ENCODE measurements around the gene CELSR1. TPM values are rescaled to one million over a fixed set of nuclear protein-coding genes. Genes with fewer than 3 reads are reported as not detected.

Gene CELSR1
- total RNA-seq, 2 donors from 2014 or later = 24.4 to 34.1 TPM

DNA sequence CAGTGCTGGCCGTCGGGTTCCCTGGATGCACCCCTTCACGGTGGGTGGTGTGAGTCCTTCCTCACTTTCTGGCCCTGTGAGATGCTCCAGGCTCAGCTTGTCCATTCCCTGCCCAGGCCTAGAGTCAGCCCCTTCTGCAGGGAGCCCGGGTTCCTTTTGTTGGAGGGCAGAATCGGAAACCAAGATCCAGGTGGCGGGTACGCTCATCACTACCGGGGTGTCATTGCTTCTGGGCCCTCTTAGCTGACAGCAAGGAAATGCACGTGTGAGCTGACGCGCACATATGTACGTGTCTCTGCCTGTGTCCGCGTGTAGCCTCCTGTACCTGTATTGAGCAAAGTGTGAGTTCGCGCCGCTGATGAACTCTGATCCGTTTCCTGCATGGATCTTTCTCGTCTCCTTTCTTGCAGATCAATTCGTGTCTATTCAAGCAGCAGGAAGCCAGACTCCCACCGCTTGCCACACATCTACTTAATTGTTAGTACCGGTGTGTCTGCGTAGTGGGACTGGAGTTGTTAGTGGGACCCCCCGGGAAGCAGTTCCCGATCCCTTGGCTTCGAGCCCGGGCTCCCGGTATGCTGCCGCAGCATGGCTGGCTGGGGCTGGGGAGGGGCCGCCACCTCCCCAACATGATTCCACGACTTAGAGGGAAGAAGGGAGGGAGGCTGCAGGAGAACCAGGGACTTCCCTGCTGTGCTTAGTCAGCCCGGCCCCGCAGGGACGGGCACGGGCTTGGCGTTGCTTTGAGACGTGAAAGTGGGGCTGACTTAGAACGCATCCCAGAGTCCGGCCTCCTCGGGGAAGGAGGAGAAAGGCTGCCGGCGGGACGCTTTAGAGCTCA, 46.9 kb upstream of the CELSR1 start:
- peak overlapping the region; percentile 32 for H3K4me3 Mint-ChIP-seq
- Histone ChIP-seq H3K4me1 (ENCODE audit: control insufficient read depth, insufficient read depth, low read length) (peaks cover 9% of the 10 kb centered on the region), H3K9me3 (ENCODE audit: control insufficient read depth, low read length) (no peaks in the 10 kb centered on the region), H3K36me3 (ENCODE audit: control insufficient read depth, insufficient read depth, low read length) (no peaks in the 10 kb centered on the region), H3K9ac (ENCODE audit: extremely low read depth, low read length, poor library complexity, severe bottlenecking) (peak overlapping the region; percentile 13), H3K27me3 (ENCODE audit: control insufficient read depth, insufficient read depth, low read length, poor library complexity, severe bottlenecking) (no peaks in the 10 kb centered on the region), H3K4me3 (ENCODE audit: low read length) (no peak overlapping the region), H3K27ac (ENCODE audit: low read depth, low read length) (no peak overlapping the region)
- no peaks in the 10 kb centered on the region for H3K9me3 Mint-ChIP-seq
- H3K4me1 Mint-ChIP-seq = peaks cover 28% of the 10 kb centered on the region
- H3K36me3 Mint-ChIP-seq (ENCODE audit: low read depth) = no peaks in the 10 kb centered on the region
- peak; percentile 73 for DNase-seq
- TF ChIP-seq, protein P1, sequence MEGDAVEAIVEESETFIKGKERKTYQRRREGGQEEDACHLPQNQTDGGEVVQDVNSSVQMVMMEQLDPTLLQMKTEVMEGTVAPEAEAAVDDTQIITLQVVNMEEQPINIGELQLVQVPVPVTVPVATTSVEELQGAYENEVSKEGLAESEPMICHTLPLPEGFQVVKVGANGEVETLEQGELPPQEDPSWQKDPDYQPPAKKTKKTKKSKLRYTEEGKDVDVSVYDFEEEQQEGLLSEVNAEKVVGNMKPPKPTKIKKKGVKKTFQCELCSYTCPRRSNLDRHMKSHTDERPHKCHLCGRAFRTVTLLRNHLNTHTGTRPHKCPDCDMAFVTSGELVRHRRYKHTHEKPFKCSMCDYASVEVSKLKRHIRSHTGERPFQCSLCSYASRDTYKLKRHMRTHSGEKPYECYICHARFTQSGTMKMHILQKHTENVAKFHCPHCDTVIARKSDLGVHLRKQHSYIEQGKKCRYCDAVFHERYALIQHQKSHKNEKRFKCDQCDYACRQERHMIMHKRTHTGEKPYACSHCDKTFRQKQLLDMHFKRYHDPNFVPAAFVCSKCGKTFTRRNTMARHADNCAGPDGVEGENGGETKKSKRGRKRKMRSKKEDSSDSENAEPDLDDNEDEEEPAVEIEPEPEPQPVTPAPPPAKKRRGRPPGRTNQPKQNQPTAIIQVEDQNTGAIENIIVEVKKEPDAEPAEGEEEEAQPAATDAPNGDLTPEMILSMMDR (conservative IDR thresholded peaks at IDR 0.05) = no peak
- peak overlapping the region; percentile 58 for H3K27ac Mint-ChIP-seq
- H3K27me3 Mint-ChIP-seq (ENCODE audit: insufficient read depth) = no peaks in the 10 kb centered on the region
- WGBS, 2 experiments (ENCODE audit: insufficient coverage in 1 of 2, insufficient read length in 1 of 2) = 63 to 67% methylated on average over 28 to 43 of the region's 43 CpGs

DNA sequence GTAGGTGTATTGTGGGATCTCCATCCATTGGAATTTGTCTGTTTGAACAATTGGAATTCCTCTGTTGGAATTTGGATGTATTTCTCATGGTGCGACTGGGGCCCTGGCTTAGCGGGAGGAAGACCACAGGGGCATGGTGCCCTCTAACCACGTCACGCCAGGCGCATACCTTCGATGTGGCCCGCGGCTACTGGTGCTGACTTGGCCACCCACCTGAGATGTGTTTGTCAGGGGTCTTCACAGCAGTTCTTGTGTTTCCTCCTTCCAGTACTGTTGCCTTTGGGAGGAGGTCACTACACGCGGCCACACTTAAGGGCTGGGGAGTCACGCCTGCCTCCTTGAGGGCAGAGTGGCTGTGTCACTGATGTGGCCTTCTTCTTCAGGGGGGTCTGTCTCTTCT, 46.2 kb upstream of the CELSR1 start:
- no peaks in the 10 kb centered on the region for H3K9me3 ChIP-seq (ENCODE audit: control insufficient read depth, low read length)
- no peak overlapping the region for H3K27ac ChIP-seq (ENCODE audit: low read depth, low read length)
- 94 to 97% methylated on average over 7 to 11 of the region's 11 CpGs for WGBS, 2 experiments (ENCODE audit: insufficient coverage in 1 of 2, insufficient read length in 1 of 2)
- TF ChIP-seq, protein P1 (conservative IDR thresholded peaks at IDR 0.05) = no peak
- H3K4me3 Mint-ChIP-seq = no peak overlapping the region
- H3K27ac Mint-ChIP-seq = no peak overlapping the region
- no peaks in the 10 kb centered on the region for H3K27me3 Mint-ChIP-seq (ENCODE audit: insufficient read depth)
- no peaks in the 10 kb centered on the region for H3K9me3 Mint-ChIP-seq
- peaks cover 36% of the 10 kb centered on the region for H3K4me1 Mint-ChIP-seq
- DNase-seq = peak; percentile 35
- no peak overlapping the region for H3K4me3 ChIP-seq (ENCODE audit: low read length)
- H3K9ac ChIP-seq (ENCODE audit: extremely low read depth, low read length, poor library complexity, severe bottlenecking) = no peak overlapping the region
- H3K4me1 ChIP-seq (ENCODE audit: control insufficient read depth, insufficient read depth, low read length) = peaks cover 7% of the 10 kb centered on the region
- H3K27me3 ChIP-seq (ENCODE audit: control insufficient read depth, insufficient read depth, low read length, poor library complexity, severe bottlenecking) = no peaks in the 10 kb centered on the region
- H3K36me3 ChIP-seq (ENCODE audit: control insufficient read depth, insufficient read depth, low read length) = no peaks in the 10 kb centered on the region
- H3K36me3 Mint-ChIP-seq (ENCODE audit: low read depth) = no peaks in the 10 kb centered on the region

DNA sequence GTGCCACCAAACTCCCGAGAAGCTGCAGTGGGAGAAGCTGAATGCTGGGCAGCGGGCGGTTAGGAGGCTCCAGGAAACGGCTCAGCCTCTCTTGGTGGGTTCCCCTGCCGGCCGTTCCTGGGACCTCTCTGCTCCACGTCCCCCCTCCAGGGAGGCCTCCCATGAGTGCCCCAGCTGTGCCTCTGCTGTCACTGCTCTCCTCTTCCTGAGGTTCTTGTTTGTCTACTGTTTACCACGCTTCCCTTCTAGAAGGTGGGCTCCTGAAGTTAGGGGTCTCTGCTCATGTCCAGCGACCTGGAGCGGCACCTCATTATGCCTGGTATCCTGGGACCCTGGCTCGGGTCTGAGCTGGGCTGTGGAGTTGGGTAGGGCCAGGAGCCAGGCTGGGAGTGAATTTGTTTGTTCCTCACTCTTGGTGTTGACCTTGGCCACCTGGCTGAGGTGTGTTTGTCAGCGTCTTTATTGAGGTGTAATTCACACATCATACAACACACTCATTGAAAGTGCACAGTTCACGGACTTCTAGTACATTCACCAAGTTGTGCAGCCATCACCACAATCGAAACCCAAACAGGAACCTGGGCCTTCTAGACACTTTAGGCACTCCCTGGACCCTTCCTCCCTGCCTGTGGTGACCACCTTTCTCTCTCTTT, 45.0 kb upstream of the CELSR1 start:
- H3K27me3 ChIP-seq (ENCODE audit: control insufficient read depth, insufficient read depth, low read length, poor library complexity, severe bottlenecking) = no peaks in the 10 kb centered on the region
- WGBS, 2 experiments (ENCODE audit: insufficient coverage in 1 of 2, insufficient read length in 1 of 2) = 92% methylated on average over 10 to 14 of the region's 14 CpGs
- TF ChIP-seq, protein P1 (conservative IDR thresholded peaks at IDR 0.05) = no peak
- peaks cover 1% of the 10 kb centered on the region for H3K27me3 Mint-ChIP-seq (ENCODE audit: insufficient read depth)
- peaks cover 9% of the 10 kb centered on the region for H3K4me1 ChIP-seq (ENCODE audit: control insufficient read depth, insufficient read depth, low read length)
- DNase-seq = no peak
- no peaks in the 10 kb centered on the region for H3K36me3 ChIP-seq (ENCODE audit: control insufficient read depth, insufficient read depth, low read length)
- H3K27ac ChIP-seq (ENCODE audit: low read depth, low read length) = no peak overlapping the region
- no peaks in the 10 kb centered on the region for H3K9me3 ChIP-seq (ENCODE audit: control insufficient read depth, low read length)
- no peaks in the 10 kb centered on the region for H3K36me3 Mint-ChIP-seq (ENCODE audit: low read depth)
- peaks cover 41% of the 10 kb centered on the region for H3K4me1 Mint-ChIP-seq
- no peak overlapping the region for H3K27ac Mint-ChIP-seq
- H3K9ac ChIP-seq (ENCODE audit: extremely low read depth, low read length, poor library complexity, severe bottlenecking) = no peak overlapping the region
- H3K9me3 Mint-ChIP-seq = no peaks in the 10 kb centered on the region
- H3K4me3 Mint-ChIP-seq = no peak overlapping the region
- no peak overlapping the region for H3K4me3 ChIP-seq (ENCODE audit: low read length)
